ENCODE measurements around the gene ABCA2.
"Not testable (repeated sequence)": the region's sequence is repeated elsewhere in the genome, so short reads cannot be mapped to it uniquely, and the experiment has no call there.

ABCA2 gene

DNA sequence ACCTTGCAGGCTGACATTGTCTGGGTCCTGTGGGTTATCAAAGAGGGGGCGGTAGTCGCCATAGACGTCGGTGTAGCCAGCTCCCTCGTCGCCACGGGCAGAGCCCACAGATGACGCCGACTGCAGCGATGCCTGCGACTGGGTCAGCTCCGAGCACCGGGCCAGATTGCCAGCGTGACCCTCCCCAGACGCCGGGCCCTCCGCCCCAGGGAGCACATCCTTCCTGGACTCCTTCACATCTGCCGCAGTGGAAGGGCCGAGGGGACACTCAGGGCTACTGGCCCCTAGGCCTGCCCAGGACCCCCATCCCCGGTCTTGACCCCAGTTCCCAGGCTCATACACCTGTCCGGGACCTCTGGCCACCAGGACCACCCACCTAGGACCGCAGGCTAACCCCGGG is 13.9 kb downstream of the ABCA2 start:
- no peak for DNase-seq (ENCODE audit: low read depth)

GRCh38 chr9:137013571-137013940 is 14.5 kb downstream of the ABCA2 start:
- no peak for DNase-seq (ENCODE audit: low read depth)

- no peak for DNase-seq (ENCODE audit: low read depth)
These were observed 15.1 kb downstream of the ABCA2 start for GRCh38 chr9:137012694-137013570.

GRCh38 chr9:137011907-137012675 is 15.9 kb downstream of the ABCA2 start:
- no peak for DNase-seq (ENCODE audit: low read depth)

DNA sequence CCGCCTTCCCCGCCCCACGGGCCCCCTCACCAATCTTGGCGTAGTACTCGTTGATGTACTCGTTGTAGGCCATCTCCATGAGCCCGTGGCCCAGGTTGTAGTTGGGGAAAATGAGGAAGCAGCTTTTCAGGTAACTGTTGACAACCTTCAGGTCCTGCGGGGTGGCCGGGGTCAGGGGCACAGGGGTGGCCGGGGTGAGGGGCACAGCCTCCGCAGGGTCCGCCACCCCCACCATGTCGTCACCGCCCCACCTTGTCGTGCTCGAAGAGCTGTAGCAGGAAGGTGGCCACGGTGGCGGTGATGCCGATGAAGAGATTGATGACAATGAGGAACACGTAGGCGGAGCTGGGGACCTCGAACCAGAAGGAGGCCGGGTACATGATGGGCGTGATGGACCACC is 16.9 kb downstream of the ABCA2 start:
- DNase-seq (ENCODE audit: low read depth), result no peak

- no peak for DNase-seq (ENCODE audit: low read depth)
These were observed 17.9 kb downstream of the ABCA2 start for GRCh38 chr9:137009938-137010732.

DNA sequence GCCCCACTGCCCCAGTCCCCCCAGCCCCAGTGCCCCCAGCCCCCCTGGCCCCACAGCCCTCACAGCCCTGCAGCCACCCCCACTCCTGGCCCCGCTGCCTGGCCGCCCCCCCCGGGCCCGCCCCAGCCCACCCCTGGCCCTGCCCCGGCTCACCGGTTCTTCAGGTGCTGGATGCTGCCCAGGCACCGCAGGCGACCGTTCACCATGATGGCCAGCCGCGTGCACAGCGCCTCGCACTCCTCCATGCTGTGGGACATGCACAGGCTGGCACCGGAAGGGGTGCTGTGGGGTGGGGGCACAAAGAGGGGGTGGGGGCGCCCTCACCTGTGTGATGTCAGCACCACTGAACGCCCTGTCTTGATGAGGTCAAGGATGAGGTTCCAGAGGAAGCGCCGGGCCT is 18.8 kb downstream of the ABCA2 start:
- no peak for DNase-seq (ENCODE audit: low read depth)

DNA sequence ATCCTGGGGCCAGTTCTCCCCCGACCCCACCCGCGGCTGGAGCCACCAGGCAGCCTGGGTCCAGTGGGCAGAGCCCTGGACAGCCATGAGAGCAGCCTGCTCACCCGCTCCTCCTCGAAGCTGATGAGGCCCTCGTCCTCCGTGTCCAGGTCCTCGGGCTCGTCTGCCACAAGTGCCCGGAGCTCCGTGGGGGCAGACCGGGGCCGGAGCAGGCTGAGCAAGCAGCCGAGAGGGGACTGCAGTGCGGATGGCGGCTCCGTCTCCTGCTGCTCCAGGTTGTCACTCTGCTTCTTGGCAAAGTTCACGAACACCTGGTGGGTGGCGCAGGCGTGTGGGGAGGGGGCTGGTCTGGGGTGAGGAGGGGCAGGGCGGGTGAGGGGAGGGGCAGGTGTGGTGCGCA is 19.7 kb downstream of the ABCA2 start:
- no peak for DNase-seq (ENCODE audit: low read depth)

DNA sequence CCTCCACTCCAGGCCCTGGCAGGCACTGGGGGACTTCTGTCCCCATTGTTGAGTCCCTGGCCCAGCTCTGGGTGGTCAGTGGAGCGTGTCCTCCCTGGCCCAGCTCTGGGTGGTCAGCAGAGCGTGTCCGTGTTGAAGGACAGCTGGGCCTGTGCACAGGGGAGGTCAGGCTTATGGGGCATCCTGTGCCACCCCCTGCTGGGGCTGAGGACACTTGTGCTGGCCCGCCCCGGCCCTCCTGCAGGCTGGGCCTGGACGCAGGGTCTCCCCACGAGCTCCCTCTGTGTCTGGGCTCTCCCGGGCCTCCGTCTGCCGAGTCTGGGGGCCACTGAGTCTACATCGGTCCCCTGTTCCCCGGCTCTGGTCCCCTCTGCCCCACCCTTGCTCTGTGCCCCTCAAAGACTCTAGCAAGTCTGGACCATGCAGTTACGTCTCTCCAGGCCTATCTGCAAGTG is 20.2 kb downstream of the ABCA2 start:
- no peak for DNase-seq (ENCODE audit: low read depth)

DNA sequence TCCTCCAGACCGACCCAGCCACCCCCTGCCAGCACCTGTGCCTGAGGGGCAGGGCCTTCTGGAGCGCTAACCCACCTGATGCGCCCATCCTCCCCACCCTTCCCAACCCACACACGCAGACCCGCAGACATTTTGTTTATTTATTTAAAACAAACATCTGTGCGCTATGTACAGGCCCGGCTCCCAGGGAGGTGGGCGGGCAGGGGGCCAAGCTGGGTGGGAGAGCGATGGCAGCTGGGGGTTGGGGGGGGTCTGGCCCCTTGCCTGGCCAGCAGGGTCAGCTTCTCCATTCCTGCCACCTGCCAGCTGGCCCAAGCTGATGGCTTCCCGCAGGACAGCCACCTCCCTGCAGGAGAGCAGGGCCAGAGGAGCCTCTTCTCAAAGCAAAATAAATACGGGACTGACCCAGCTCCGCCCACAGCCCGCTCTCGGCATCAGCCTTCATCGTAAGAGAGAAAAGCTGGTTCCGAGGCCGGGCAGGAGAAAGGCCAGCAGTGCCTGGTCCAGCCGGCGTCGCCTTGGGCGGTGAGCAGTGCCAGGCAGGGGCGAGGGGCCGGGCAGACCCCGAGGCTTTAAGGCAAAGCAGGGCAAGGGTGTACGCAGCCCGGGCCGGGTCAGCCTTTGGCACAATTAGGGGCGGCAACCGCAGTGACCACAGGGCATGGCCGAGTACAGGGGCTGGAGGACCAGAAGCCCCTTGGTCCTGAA is 20.8 kb downstream of the ABCA2 start:
- no peak for DNase-seq (ENCODE audit: low read depth)

DNA sequence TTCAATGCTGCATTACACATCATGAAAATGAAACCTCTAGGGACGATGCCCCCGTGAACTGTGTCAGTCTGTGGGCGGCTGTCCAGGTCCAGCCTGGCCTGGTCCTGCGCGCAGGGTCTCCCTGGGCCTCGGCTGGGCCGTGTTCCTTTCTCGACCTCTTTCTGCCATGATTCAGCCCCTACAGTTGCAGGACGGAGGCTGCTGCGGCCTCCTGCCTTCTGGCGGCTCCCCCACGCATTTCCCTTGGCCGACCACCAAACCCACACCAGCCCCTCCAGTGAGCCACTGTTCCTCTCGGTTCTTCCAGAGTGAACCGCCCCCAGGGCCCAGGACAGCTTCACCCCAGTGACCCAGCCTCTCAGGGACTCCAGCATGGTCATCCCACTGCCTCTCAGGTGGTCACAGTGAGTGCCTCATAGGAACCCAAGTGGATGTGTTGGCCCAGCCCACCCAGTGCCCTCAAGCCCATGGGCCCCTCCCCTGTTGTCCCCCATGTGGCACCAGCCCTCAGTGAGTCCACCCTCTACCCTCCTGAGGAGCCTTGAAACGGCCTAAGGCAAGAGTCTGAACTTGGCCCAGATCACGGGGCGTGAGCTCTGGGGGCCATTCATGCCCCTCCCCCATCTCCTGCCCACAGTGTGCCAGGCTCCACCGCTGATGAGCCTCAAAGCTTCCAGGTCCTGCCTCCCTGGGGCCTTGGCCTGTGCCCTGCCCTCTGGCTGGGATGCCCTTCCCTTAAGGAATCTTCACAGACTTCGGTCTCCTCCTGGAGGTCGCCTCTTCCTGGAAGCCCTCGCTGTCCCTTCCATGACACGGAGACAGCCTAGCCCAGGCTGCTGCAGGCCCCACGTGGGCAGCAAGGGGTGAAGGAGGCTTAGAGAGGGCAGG is 21.7 kb downstream of the ABCA2 start:
- DNase-seq (ENCODE audit: low read depth), result no peak

DNA sequence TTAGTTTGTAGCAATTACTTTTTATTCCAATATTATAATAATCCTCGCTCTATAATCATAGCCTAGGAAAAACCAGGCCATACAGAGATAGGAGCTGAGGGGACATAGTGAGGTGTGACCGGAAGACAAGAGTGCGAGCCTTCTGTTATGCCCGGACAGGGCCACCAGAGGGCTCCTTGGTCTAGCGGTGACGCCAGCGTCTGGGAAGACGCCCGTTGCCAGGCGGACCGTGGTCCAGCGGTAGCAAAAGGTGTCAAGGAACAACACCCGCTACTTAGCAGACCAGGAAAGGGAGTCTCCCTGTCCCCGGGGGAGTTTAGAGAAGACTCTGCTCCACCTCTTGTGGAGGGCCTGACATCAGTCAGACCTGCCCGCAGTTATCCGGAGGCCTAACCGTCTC is 23.8 kb downstream of the ABCA2 start:
- DNase-seq (ENCODE audit: low read depth), result not testable (repeated sequence)

DNA sequence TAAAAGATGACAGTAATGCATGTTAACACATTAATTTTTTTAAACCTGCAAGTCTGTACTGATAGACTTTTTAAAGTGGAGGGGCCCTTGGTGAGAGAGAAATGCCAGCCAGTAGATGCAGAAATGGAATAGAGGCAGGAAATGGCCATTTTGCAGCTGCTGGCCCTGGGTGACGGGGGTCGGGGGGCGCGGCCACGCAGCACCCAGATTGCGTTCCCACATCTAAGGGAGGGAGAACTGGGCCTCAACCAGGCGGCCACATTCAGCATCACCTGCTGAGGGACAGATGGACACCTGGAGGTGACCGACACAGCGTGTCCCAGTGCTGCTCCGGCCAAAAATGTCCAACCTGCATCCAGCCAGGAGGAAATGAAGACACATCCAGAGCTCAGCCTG is 25.4 kb downstream of the ABCA2 start:
- no peak for DNase-seq (ENCODE audit: low read depth)

DNA sequence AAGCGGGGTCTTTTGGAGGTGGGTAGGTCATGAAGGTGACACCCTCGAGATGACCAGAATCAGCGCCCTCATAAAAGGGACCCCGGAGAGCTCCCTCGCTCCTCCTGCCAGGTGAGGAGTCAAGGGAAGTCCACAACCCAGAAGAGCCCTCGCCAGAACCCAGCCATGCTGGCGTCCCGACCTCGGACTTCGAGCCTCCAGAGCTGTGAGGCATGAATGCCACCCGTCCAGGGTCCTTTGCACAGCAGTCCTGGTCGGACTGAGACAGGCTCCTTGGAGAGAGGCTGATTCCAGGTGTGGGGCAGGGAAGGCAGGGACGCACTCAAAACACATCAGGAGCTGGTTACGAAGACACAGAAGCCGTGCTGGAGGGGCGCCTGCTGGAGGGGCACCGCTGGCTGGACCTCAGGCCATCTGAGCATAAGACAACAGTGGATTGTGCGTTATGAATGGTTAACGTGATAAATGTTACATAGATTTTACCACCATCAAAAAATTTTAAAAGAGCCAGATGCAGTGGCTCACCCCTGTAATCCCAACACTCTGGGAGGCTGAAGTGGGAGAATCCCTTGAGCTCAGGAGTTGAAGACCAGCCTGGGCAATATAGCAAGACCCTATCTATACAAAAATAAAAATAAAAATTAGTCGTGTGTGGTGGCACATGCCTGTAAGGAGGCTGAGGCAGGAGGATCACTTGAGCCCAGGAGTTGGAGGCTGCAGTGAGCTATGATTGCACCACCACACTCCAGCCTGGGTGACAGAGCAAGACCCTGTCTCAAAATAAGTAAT is 26.0 kb downstream of the ABCA2 start:
- DNase-seq (ENCODE audit: low read depth), result no peak

DNA sequence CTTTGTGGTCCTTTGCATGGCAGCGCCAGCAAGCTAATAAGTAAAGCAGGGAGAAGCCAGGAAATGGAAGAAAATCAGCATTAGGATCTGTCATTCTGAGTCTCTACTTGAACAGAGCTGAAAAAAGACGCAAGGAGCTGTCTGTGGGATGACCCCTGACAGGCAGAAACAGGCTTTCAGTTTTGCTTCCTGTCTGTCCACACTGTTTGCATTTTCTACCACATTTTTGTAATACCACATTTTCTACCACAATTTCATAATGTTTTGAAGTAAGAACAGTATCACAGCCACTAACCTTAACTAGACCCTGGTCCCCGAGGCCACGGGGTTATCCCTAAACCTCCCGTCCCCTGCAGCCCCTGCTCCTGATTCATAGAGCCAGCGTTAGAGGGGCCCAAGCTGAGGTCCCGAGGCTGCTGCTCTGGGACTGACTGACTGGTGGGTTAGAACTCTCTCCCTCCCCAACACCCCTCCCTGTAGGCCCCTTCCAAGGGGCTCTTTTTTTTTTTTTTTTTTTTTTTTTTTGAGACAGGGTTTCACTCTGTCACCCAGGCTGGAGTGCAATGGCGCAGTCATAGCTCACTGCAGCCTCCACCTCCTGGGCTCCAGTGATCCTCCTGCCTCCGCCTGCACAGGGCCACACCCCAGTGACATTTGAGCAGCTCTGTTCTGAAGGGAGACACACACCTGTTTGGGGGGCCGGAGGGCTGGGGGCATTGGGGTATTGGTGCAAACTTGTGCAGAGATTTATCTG is 27.7 kb downstream of the ABCA2 start:
- peak; percentile 45 for DNase-seq (ENCODE audit: low read depth)

- no peak for DNase-seq (ENCODE audit: low read depth)
These were observed 30.2 kb downstream of the ABCA2 start for GRCh38 chr9:136997830-136998234.

DNA sequence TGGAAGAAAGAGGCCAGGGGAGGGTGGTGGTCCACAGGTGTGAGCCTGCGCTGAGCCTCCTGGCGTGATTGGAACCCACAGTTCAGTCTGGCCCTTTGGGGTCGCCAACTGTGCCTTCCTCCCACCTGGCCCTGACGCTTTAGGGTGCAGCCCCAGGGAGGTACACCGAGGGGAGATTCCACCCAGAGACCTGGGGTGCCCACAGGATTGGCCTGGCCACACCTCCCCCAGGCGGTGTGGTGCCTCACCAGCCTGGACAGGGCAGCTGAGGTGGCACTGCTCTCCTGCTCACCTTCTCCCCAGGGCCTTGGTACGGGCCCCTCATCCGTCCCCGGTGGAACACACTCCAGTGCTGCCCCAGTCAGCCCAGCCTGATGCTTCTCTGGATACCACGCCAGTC is 30.7 kb downstream of the ABCA2 start:
- no peak for DNase-seq (ENCODE audit: low read depth)

- DNase-seq (ENCODE audit: low read depth), result no peak
These were observed 31.4 kb downstream of the ABCA2 start, which contains the start of gene CLIC3 for GRCh38 chr9:136996361-136997292. Gene CLIC3 (minus strand): TSS chr9:136996568. CDS start chr9:136996543, 25 bp downstream.
